Activated CD8-positive, alpha-beta memory T cell treated with anti-CD3 and anti-CD28 coated beads for 1 hour (primary cell): Measurements from ENCODE around the gene PCSK7.

ENCODE experiments used
- DNase-seq, 2 donors: peaks; one replicate each; pipeline ENCODE4 v3.0.0-alpha.2; 2020; ENCODE audit warnings: low read depth in 1 of 2; ENCODE audit errors: extremely low read depth in 1 of 2

Gene PCSK7

DNA sequence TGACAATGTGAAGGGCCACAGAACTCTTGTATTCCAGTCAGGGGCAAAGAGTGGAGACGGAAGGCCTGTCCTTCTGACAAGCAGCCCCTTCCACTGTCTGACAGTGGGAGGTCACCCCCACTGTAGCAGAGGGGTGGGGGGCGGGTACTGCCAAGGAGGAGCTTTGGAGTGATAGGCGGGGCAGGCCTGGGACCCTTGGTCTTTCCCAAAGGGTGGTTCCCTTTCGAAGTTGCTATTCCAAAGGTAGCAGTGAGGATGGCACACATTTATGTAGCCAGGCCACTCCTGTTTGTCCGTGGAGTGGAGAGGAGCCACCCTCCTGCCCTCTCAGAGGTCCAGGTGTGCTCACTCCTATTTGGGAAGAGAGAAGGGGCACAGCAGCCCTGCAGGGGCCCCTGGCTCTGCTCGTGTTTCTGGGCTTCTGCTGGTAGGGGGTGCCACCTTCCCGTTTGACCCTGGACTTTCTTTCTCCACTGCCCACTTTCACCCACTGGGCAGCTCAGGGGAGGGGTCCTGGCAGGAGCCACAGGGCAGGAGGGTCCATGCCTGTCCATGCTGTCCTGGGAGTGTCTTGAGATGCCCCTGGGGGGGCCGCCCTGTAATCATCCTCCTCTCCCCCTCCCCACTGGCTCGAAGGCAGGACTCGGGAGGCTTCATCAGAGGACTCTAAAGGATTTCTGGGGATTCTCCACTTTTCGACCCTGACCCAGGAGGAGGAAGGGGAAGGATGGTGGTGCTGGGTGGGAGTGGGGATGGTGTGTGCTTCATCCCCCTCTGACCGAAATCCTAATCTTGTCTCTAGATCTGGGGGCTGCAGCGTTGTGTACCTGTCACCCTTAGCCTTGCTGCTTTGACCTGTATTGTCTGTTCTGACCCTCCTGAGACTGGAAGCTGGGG lies 31.7 kb downstream of the PCSK7 start:
- DNase-seq: no peak

DNA sequence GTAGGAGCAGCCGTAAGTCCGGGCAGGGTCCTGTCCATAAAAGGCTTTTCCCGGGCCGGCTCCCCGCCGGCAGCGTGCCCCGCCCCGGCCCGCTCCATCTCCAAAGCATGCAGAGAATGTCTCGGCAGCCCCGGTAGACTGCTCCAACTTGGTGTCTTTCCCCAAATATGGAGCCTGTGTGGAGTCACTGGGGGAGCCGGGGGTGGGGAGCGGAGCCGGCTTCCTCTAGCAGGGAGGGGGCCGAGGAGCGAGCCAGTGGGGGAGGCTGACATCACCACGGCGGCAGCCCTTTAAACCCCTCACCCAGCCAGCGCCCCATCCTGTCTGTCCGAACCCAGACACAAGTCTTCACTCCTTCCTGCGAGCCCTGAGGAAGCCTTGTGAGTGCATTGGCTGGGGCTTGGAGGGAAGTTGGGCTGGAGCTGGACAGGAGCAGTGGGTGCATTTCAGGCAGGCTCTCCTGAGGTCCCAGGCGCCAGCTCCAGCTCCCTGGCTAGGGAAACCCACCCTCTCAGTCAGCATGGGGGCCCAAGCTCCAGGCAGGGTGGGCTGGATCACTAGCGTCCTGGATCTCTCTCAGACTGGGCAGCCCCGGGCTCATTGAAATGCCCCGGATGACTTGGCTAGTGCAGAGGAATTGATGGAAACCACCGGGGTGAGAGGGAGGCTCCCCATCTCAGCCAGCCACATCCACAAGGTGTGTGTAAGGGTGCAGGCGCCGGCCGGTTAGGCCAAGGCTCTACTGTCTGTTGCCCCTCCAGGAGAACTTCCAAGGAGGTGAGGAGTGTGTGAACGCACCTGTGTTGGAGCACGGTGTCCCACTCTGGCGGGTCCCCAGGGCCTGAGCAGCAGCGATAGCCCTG lies 32.6 kb downstream of the PCSK7 start, which contains the start of gene TAGLN:
Gene TAGLN (plus strand): TSS at position 318 of the 863 bp plus-strand sequence. CDS start 3,644 bp downstream, outside the sequence.
- DNase-seq: no peak

DNA sequence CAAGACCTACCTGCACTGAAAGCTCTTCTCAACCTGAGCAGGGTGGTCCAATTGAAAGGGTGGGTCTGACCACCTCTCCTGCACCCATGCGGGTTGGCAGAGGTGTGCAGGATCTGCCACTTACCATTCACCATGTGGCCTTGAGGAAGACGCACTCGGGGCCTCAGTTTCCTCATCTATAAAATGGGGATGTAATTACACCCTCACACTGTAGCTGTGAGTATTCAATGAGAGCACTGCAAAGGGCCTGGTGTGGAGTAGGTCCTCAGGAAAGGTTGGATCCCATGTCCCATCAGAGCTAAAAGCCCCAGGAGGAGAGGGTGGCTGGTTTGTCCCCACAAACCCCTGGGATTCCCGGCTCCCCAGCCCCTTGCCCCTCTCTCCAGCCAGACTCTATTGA lies 33.3 kb downstream of the PCSK7 start:
- DNase-seq: no peak

GRCh38 chr11:117197516-117198456 lies 34.1 kb downstream of the PCSK7 start:
- DNase-seq: no peak

DNA sequence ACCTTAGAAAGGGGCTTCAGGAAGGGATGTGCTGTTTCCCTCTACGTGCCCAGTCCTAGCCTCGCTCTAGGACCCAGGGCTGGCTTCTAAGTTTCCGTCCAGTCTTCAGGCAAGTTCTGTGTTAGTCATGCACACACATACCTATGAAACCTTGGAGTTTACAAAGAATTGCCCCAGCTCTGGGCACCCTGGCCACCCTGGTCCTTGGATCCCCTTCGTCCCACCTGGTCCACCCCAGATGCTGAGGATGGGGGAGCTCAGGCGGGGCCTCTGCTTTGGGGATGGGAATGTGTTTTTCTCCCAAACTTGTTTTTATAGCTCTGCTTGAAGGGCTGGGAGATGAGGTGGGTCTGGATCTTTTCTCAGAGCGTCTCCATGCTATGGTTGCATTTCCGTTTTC lies 34.9 kb downstream of the PCSK7 start:
- no peak for DNase-seq

- DNase-seq: no peak
Observed at GRCh38 chr11:117195761-117196160, 36.1 kb downstream of the PCSK7 start.

- no peak for DNase-seq
Observed at GRCh38 chr11:117195258-117195657, 36.6 kb downstream of the PCSK7 start.

- DNase-seq: no peak
Observed at GRCh38 chr11:117194267-117194666, 37.6 kb downstream of the PCSK7 start.

DNA sequence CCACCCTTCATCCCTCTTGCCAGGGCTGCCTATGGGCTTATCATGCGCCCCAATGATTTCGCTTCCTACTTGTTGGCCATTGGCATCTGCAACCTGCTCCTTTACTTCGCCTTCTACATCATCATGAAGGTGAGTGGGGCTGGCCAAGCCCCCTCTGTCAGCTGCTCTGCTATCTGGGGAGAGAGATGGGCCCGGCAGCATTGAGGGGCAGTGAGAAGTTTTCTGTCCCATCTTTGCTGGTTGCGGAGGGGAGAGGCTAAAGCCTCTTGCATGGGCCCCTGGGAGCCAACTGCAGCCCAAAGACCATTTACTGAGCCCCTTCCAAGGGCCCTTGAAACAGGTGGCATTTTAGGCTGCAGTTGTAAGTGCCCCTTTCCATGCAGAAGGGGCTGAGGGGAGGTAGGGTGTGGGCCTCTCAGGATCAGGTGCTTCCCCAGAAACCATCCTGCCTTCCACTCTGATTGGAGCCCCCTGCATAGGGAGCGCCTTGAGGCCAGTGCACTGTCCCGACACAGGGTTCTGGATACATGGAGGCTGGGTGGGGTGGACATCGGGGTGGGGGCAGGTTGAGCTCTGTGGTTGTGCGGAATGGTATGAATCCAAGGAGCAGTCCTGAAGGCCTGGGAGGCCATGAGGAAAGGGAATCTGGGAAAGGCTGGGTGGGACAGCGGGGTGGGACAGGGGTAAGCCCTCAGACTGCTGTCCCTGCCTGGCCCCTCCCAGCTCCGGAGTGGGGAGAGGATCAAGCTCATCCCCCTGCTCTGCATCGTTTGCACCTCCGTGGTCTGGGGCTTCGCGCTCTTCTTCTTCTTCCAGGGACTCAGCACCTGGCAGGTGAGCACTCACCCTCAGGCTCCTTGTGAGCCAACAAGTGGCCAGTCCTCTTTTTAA lies 38.5 kb downstream of the PCSK7 start:
- DNase-seq: no peak

GRCh38 chr11:117192401-117192875 lies 39.4 kb downstream of the PCSK7 start:
- no peak for DNase-seq

DNA sequence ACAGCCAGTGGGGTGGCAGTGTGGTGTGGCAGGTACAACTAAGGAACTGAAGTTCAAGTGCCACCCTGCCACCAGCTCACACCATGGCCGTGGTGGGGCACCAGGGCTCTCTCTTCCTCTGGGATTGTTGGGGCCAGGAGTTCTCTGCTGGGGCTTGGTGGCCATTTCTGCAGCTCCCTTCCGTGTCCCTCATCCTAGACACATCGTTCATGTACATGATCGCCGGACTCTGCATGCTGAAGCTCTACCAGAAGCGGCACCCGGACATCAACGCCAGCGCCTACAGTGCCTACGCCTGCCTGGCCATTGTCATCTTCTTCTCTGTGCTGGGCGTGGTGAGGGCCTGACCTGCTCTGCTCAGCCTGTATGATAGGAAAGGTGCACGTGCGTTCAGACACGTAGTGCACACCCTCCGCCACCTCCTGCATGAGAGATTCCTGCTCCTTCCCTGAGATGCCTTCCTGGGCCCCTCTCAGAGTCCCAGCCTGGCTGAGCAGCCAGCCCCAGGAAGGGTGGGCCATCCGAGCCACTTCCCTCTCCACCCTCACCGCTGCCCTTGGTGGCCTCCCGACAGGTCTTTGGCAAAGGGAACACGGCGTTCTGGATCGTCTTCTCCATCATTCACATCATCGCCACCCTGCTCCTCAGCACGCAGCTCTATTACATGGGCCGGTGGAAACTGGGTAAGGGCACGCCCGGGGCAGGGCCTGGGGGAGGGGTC lies 40.0 kb downstream of the PCSK7 start:
- no peak for DNase-seq

DNA sequence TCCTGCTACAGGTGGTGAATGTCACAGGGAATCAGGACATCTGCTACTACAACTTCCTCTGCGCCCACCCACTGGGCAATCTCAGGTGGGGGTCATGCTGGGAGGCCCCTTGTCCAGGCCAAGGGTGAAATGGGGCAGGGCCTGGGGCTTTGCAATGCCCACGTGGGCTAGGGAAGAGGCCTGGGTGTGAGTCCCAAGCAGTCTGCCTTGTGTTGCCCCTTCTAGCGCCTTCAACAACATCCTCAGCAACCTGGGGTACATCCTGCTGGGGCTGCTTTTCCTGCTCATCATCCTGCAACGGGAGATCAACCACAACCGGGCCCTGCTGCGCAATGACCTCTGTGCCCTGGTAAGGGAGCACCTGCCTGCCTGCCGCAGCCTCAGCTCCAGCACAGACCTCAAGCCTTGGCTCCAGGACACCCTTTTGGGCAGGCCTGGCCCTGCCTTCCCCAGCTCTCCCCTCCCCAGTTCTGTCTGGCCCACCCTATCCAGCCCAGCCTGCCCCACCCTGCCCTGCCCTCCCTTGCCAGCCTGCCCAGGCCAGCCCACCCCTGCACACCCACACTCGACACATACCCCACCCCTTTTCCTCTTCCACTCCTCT lies 41.8 kb downstream of the PCSK7 start:
- no peak for DNase-seq

- no peak for DNase-seq
Observed at GRCh38 chr11:117189191-117189940, 42.5 kb downstream of the PCSK7 start.

- DNase-seq: no peak
Observed at GRCh38 chr11:117188620-117189081, 43.2 kb downstream of the PCSK7 start.

- no peak for DNase-seq
Observed at GRCh38 chr11:117187799-117188481, 43.9 kb downstream of the PCSK7 start.

DNA sequence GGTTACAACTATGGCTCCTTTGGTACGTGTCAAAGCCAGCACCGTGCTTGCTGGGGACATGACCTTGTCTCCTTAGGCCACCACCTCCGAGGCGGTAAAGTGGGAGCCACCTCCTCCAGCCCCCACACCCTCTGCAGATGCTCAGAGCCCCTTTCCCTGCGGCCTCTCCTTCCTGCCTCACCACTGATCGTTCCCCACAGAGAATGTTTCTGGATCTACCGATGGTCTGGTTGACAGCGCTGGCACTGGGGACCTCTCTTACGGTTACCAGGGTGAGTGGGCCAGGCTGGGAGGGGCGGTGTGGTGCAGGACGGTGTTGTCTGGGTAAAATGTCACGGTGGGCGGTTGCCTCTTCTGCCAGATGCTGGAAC lies 44.5 kb downstream of the PCSK7 start:
- no peak for DNase-seq

- DNase-seq: no peak
Observed at GRCh38 chr11:117187007-117187406, 44.9 kb downstream of the PCSK7 start.
